ENCODE data around the gene ADD3.
A peak's percentile ranks its signal among the peaks of the same experiment; 100 is the strongest.

ADD3 gene

DNA sequence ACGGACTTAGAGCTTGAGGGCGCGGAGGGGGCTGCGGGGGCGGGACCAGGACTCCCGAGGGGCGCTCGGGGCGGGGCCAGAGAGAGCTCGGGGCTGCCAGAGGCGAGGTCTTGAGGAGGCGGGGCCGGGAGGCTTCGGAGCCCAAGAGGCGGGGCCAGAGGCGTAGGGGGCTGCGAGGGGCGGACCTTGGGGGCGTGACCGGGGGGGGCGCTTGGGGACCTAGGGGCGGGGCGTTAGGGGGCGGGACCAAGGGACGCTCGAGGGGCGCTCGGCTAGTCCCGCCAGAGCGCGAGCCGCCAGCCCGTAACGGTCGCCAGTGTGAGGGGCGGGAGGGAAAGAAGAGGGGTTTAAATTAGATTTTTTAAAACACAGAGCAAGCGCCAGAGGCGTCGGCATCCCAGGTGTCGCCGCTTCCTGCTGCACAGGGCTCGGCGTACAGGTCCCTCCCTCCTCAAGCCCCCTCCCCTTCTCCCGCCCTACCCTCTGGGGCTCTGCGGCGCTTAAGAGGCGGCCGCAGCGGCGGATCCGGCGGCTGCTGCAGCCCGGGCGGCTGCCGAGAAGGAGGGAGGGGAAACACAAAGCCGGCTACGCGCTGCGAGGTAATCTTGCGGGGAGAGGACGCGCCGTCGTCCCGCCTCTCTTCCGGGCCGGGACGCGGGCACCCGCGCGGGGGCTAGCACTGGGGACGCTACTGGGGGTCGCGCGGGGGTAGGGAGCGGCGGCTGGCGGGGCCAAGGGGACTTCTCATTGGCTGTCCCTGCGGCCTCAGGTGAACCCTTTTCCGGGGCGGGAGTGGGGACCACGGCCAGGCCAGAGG, at the start of gene ADD3:
ADD3 (plus strand) TSS at position 284 of the 817 bp plus-strand sequence. CDS start 92,670 bp downstream, outside the sequence.
- DNase-seq (ENCODE audit: low spot score) (peak; percentile 98), FAIRE-seq (no peak)

GRCh38 chr10:109958059-109958458, 49.7 kb upstream of the ADD3 start:
- DNase-seq (ENCODE audit: low spot score) (no peak), FAIRE-seq (no peak)

GRCh38 chr10:109959259-109960145, 48.3 kb upstream of the ADD3 start:
- FAIRE-seq (no peak), DNase-seq (ENCODE audit: low spot score) (no peak)

DNA sequence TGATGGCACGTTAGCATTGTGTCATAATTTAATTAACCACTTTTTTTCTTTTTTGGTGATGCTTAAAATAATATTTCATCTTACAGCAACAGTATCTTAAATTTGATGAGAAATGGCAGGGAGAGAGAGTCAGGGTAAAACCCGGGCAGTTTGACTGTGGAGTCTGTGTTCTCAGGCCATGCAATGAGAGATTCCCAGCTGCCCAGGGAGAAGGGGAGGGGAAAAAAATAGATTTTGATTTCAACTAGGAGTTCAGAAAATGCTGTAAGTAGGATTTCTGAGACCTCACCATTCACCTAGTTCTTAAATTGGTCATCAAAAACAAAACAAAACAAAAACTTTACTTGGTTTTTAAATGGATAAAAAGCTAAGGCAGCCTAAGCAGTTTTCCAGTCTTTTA, 47.1 kb upstream of the ADD3 start:
- DNase-seq (ENCODE audit: low spot score) = no peak
- no peak for FAIRE-seq

- DNase-seq (ENCODE audit: low spot score) (no peak), FAIRE-seq (no peak)
Measured at GRCh38 chr10:109961174-109962001, 46.4 kb upstream of the ADD3 start.

DNA sequence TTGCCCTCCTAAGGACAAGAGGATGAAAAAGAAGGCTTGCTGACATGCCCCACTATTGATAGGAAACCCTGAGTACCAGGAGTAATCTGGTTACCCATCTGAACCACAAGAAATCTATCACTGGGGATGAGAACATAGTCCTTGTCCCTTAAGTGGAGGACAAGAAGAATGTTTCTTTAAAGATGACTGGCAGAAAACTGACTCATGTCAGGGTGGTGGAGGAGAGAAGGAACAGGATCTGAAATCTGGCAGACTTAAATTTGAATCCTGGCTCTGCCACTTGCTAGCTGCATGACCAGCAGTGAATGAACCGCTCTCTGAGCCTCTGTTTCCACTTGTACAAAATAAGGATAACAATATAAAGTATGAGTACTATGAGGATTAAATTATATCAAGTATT, 45.5 kb upstream of the ADD3 start:
- DNase-seq (ENCODE audit: low spot score) = no peak
- no peak for FAIRE-seq

GRCh38 chr10:109963439-109963838, 44.3 kb upstream of the ADD3 start:
- no peak for DNase-seq (ENCODE audit: low spot score)
- no peak for FAIRE-seq

DNA sequence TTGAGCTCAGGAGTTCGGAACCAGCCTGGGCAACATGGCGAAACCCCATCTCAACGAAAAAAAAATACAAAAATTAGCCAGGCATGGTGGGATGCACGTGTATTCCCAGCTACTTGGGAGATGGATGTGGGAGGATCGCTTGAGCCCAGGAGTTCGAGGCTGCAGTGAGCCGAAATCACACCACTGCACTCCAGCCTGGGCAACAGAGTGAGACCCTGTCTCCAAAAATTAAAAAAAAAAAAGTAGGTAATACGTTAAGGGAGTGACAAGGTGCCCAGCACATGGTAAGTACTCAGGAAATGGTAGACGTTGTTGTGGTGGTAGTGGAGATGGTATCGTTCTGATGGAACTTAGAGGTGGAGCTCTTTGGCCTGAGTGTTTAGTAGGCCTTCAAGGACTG, 43.5 kb upstream of the ADD3 start:
- FAIRE-seq = no peak
- DNase-seq (ENCODE audit: low spot score) = no peak

DNA sequence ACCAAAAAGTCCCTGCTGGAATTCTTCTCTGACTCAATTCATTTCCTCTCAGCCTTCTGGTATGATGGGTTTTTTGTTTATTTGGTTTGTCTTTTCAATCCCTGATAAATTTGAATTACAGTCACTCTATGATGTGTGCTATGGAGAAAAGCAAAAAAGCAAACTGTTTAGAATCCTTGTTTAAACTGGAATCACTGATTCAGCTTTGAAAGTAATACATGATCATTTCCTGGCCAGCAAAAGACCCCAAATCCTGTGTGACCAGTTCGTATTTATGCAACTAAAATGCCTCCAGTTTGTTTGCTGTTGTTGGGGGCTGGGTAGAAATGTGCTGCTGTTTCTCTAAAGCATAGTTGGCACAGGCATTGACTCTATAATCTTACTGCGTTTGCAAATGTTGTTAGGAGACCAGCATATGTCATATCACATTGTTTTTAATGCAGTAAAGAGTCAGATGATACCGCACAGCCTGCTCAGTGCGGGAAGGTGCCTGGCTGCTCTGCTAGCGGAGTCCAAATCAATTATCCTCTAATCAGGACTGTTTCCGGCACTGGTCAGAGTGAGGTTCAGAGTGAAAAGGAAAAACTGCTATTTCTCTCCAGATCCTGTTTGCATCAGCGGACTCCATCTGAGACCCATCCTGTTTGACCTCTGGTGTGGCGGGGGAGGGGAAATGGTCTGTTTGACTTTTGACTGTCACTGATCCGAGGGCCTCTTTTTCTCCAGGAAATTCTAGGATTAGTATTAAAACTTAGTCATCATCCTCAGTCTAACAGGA, 40.6 kb upstream of the ADD3 start:
- no peak for FAIRE-seq
- DNase-seq (ENCODE audit: low spot score) = no peak

- FAIRE-seq = no peak
- no peak for DNase-seq (ENCODE audit: low spot score)
Measured at GRCh38 chr10:109967739-109968088, 40.1 kb upstream of the ADD3 start.

DNA sequence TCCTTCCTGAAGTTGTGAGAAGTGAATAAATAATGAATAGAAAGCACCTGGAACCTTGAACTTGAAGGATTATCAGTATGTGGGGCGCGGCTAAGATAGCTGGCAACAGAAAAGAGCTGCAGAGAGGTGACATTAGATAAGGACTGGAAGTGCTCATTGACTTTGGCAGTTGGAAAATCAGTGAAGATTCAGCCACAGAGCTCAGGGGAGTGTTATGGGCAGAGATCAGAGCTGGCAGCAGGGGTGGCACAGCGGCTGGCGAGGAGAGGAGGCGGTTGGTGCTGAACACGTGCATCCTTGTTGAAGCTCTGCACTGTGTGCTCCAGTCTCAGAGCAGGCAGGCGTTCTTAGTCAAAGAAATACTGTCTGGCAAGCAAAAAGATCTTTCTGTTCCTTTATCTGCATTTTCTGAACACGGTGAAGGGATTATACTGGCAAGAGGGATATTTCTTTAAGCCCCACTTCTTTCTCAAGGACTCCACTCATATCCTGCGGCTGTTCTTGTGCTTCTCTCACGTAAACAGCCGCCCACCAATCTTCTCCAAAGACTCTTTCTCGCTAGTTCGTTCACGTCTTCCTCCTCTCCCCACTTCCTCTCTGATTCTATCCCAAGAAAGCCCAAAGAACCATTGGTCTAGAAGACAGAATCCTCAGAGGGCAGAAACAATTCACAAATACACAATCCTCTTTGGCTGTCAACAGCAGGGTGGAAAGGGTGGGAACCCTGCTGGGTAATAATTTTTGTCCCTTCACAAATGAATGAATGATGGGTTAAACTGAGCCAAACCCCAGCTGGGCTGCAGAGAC, 38.6 kb upstream of the ADD3 start:
- FAIRE-seq (no peak), DNase-seq (ENCODE audit: low spot score) (no peak)

DNA sequence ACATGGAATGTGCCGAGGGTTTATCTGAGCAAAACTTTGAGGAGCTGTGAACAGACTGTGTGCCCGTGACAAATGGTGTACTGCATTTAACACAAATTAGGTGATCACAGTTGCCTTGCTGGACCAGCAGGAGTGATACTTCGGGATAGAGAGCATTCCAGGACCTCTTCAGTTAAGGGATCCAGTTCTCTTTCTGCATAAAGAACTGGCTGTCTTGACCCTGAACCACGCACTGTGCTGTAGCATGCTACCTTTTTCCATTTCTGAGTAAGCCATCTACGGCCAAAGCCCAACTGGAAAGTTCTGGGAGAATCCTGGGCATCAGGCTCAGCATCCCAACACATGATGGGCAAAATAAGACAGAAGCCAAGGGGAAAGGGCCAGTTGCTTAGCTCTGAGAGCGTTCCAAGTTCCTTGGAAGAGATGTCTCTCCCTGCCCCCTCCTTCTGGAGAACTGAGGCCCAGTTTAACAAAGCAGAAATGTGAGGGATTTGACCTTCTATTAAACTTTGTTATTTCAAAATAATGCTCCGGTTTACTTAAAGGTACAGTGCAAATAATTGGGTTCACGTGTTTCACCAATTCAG, 37.9 kb upstream of the ADD3 start:
- FAIRE-seq (peak; percentile 42), DNase-seq (ENCODE audit: low spot score) (no peak)

- no peak for DNase-seq (ENCODE audit: low spot score)
- FAIRE-seq = no peak
Measured at GRCh38 chr10:109971634-109972033, 36.1 kb upstream of the ADD3 start.

DNA sequence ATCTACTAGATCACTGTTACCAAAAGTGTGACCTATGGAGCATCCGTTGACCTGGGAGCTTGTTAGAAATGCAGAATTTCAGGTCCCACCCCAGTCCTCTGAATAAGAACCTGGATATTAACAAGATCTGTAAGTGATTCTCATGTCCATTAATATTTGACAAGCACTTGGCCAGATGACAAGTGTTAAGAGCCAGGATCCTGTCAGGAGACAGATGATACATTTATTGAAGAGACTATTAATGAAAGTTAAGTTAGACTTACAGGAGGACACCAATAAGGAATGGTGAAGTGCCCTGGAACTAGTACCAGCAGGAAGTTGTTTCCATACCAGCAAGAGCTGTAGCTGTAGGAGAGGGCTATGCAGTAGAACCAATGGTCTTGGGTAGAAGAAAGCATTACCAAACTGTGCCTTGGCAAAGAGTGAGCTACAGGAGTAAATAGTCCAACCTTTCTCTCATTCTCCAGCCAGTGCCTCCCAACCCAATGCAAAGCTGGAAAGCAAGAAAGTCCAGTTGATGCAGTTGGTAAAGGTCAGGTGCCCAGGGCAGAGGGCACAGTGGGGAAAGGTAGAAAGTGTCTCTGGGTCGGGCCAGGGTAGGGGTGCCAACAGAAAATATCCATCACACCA, 35.3 kb upstream of the ADD3 start:
- FAIRE-seq (no peak), DNase-seq (ENCODE audit: low spot score) (no peak)

GRCh38 chr10:109973326-109973829, 34.4 kb upstream of the ADD3 start:
- FAIRE-seq (no peak), DNase-seq (ENCODE audit: low spot score) (no peak)

- DNase-seq (ENCODE audit: low spot score) = no peak
- FAIRE-seq = no peak
Measured at GRCh38 chr10:109974504-109975191, 33.1 kb upstream of the ADD3 start.

- FAIRE-seq = no peak
- DNase-seq (ENCODE audit: low spot score) = no peak
Measured at GRCh38 chr10:109975244-109976190, 32.3 kb upstream of the ADD3 start.

Measured in urothelium cell line (cell line).